ENCODE data around the gene KCNJ12.
"Not testable (repeated sequence)": the region's sequence is repeated elsewhere in the genome, so short reads cannot be mapped to it uniquely, and the experiment has no call there.

GRCh38 chr17:21411679-21412205 lies 35.6 kb downstream of the KCNJ12 start:
- TF ChIP-seq CREB1 (CRISPR knock-in tag; IDR thresholded peaks at IDR 0.05); OVOL2 (CRISPR knock-in tag; IDR thresholded peaks at IDR 0.05; ENCODE audit: borderline replicate concordance): not testable (repeated sequence)
